ENCODE data around the gene NTN1.
A peak's percentile ranks its signal among the peaks of the same experiment; 100 is the strongest.

The NTN1 gene

DNA sequence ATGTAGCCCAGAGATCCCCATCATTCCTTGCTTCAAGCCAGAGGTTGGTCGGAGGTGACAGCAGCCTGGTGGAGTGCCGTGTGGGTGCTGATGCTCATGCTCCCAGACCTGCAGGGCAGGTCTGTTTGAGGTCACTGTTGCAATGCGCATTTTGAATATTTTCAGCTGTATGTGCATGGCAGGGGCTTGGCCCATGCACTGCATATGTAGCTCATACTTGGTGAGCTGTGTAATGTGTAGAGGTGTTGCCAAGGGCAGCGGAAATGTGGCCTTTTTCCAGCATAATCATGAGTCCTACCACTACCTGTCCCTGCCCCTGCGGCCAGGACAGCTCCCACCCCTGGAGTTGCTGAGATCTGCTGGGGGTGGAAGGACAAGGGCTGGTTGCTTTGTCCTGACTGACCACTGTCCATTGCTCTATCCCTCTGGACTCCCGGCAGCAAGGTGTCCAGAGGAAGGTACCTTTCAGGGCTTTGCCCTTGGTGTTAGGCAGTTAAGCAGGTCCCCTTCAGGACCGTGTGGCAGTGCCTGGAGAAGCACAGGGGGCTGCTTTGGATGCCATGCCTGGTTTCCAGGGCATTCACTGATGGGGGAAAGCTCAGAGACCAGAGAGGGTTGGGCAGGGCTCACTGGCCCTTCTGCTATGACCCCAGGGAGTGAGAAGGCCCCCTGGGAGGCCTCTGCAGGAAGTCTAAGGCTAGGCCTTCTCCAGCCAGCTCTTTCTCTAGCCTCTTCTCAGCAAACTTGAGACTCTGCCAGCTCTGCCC is 215.2 kb downstream of the NTN1 start:
- no peak for DNase-seq

DNA sequence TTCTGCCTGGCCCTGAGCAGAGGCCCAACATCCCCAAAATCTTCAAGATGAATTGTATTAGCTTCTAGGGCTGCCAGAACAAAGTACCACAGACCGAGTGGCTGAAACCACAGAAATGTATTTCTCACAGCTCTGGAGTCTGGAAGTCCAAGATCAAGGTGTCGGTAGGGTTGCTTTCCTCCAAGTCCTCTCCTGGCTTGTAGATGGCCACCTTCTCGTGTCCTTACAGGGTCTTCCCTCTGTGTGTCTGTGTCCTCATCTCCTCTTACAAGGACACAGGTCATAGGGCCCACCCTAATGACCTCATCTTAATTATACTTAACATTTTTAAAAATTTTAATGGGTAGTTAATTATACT is 215.7 kb downstream of the NTN1 start:
- DNase-seq: no peak

DNA sequence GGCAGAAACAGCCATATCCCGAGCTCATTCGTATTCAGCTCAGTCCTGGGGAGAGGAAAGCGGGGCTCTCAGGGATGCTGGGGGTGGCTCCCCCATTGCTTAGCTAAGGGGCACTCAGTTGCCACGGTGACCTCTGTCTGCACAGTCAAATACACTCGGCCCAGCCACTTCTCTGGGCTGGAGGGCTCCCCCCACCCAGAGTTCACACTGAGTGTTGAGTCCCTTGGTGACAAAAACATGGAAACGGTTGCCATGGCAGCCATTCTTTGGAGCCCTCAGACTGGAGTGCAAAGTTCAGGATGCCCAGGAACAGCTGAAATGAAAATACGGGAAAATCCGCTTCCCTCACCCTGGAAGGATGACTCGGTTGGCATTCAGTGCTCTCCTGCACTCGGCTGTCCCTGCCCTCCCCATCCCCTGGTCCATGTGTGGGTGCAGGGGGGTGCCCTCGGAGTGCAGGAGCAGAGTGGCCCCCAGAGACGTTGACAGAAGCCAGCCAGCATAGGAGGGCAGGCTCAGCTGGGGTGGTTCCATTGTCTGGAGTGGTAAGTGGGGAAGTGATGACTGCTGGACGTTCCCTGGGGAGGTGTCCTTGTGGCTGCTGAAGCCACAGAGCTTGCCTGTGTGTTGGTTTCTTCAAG is 216.5 kb downstream of the NTN1 start:
- no peak for DNase-seq

DNA sequence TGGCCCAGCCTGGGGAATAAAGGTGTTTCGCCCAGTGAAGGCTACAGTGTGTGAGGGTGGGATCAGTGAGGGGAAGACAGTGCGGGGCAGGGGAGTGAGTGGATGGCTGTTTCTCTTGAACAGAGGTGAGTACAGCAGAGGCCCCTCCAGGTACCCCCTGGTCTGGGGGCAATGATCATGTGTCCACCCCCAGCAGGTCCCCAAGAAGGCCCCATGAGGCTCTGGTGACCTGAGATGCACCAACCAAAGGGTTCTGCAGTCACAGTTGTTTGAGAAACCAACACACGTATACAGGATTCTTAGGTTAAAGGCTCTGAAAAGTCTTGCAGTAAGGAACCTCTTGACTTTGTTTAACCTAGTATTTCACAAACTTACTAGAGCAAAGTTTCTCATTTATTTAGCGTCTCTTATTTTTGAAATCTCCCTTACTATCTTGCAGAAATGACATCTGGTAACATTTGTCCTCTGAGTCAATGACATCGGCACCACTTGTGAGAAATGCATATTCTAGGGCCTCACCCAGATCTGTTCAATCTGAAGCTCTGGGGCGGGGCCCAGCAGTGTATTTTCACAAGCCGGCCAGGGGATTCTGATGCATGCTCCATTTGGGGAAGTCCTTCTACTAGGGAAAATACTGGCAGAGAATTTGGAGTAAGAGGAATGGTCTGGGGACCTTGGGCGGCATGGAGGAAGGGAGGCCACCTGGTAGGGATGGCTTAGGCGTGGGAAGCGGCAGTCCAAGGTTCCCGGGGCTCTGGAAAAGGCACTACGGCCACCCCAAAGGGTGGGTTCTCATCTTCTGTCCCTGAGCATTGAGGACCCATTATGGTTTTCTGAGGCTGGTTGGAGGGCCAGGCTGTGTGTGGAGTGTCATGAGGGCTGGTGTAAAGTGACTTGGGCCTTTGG is 217.3 kb downstream of the NTN1 start:
- no peak for DNase-seq

DNA sequence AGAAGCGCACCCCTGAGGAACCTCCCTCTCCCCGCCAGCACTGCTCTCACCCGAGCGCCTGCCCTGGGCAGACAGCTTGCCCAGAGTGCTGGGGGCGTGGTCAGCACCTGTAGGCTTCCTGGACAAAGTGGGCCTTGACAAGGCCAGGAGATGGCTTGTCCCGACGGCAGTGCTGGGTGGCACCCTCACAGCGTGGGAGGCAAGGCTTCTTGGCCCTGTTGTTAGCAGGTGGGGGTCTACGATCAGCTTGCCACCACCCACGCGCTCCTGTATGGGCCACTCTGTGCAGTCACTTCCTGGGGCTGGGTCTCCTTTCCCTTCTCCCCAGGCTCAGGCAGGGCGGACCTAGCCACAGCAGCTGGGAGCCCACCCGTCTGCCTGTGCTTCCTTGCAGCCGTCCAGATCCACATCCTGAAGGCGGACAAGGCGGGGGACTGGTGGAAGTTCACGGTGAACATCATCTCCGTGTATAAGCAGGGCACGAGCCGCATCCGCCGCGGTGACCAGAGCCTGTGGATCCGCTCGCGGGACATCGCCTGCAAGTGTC is 218.0 kb downstream of the NTN1 start:
- no peak for DNase-seq

DNA sequence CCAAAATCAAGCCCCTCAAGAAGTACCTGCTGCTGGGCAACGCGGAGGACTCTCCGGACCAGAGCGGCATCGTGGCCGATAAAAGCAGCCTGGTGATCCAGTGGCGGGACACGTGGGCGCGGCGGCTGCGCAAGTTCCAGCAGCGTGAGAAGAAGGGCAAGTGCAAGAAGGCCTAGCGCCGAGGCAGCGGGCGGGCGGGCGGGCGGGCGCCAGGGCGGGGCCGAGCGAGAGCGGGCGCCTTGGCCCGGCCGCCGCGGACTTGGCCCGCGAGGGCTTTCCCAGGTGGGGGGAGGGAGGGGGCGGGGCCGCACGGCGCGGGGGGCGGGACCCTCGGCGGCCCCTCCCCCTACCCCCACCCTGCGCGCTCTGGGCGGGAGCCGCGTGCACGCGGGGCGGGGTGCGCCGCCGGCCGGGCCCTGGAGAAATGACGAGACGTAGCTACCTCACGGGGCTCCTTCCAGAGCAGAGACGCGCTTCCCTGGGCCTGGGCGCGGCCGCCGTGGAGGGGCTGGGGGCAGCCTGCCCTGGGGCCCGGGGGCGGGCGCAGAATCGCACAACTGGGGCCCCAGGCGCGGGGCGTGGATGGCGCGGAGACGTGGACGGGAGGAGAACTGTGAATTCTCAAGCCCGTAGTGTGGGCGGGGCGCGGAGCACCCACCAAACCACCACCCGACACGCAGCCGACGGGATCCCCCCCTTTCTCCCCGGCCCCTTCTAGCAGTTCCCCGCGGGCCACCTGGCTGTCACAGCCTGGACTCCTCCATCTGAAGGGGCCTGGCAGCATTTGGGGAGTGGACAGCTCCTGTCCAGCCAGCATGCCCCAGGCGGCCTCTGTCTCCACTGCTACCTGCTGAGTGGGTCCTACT is 218.7 kb downstream of the NTN1 start:
- DNase-seq: peak; percentile 59

DNA sequence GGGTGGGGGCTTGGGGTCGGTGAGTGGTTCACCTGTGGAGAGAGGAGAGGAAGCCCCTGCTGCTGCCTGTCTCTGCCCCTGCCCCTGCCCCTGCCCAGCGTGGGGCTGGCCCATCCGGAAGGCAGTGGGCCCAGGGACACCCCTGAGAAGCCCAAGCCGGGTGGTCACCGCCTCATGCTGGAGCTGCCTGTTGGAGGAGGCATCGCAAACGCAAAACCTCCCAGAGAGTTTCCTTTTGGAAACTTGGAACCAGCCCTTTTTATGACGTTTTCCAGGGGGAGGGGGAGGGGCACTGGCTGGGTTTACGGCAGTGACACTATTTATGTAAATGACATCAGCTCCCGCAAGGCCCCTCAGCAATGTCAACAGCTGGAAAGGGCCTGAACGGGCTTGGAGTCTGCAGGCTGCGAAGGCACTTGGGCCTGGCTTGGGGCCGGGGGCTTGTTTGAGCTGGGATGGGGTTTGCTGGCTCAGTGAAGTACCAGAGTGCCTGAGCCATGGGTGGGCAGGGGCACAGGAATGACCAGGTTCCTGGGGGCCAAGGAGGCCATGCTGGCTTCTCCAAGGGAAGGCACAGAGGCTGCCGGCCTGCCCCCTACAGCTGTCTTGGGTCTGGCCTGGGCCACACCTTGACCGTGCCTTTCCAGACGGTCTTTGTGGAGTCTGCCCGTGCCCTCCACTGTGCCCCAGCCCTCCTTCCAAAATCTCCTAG is 219.5 kb downstream of the NTN1 start:
- DNase-seq: no peak

DNA sequence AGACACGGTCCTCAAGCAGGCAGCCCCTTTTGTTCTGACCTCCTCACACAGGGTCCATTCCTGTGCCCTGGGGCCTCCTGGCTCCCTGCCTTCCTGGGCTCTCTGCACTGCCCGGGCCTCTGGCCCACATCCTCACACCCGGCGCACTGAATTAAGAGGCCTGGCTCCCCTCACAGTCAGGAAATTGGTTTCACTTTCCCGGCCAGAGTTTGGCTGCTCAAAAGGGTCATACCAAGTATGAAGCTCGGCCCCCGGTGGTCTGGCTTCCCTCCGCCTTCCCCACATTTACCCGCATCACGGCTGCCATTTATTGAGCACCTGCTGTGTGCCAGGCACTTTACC is 220.0 kb downstream of the NTN1 start:
- no peak for DNase-seq

DNA sequence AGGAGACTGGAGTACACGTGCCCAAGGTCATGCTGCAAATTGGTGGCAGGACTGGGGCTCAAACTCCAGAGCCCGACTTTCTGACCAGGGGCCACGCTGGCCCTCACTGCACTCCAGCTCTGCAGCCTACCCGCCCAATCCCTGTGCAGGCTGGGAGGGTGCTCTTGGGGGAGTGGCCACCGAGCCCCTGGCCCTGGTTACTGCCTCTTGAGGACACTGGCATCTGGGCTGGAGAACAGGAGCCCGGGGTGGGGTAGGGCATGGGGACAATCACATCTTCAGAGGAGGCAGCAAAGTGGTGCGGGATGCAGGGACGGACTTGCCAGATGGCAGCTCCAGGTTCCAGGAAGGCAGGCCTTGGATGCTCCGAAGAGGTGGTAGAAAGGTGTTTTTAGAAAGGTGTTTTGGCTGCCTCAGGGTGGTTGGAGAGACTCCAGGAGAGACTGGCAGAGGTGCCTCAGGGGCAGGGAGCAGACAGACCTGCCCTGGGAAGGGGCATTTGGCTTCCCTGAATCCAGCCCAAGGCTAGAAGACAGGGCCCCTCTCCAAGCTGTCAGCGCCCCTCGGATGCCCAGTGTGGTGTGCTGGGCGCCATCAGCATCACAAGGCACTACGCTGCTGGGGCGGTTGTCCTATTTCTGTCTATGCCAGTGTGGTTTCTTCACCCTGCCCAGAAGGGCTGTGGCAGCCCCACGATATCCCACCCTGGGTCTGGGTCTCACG is 220.6 kb downstream of the NTN1 start:
- DNase-seq: no peak

DNA sequence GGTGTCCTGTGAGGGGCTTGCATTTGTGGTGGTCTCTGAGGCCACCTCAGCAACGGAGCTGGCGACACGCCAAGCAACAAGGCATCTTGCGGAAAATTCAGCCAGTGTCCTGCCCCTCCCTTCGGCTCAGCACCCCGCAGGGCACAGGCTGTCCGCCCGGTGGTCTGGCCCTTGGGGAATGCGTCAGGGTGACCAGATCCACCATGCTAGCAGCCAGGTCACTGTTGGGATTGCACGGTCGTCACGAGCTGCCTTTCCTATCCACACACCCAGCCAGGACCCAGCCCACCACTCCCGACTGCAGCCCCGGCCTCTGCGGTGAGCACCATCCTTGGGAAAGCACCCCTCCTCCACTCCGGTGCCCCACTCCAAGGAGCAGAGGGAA is 221.2 kb downstream of the NTN1 start:
- no peak for DNase-seq

DNA sequence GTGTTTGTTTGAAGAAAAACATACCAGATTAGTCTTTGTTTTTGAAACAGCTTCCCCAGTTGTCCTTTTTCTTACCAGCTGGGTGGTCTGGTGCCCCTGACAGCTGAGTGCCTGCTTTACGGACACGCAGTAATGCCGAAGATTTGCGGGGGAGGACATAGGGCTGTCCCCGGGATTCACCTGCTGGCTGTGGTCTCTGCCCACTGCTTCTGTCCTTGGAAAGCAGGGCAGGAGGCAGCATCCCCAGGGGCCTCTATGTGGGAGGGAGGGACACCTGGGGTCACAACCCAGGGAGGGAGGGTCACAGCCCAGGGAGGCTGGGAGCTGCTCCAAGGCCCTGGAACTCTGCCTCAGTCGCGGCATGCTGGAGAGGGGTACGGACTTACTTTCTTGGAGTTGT is 221.7 kb downstream of the NTN1 start:
- DNase-seq: no peak

DNA sequence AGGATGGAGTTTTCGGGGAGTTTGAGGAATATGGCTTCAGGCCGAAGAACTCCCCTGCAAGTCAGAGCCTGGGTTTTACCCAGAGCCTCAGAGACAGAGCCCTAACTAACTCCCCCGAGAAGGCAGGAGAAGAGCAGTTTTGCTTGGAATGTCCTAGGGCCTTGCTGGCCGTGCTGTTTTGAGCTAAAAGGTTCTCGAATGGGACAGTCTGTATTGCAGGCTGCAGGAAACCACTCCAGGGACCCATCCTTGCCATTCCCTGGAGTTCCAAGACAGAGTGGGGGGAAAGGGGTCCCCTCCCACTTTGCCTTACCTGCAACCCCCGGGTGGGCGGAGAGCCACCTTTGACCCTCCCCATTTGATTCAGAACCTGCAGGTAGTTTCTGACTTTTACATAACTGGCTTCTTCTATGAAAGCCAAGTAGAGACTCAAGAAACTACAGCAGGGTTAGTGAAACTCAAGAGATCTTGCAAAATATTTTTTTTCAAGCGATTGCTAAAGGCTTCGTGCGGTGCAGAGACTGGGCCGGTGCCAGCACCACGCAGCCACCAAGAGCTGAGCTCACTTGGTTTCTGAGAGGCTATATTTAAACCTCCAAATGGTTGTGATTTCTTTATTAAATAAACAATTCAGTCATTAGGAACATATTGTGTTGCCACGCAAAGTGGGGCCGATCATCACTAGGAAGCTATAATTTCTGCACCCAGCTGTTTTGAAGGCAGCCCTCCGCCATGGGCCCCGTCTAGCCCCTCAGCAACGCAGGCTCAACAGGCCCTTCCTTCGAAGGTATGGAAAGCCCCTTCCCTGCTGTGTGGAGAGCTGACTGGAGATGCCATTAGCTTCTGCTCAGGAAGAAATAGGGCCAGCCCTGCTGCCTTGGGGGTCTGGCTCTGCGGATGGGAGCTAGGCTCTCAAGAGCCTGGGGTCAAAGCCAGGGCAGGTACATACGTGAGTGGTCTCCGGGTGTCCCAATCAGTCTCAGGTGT is 223.0 kb downstream of the NTN1 start:
- DNase-seq: no peak

DNA sequence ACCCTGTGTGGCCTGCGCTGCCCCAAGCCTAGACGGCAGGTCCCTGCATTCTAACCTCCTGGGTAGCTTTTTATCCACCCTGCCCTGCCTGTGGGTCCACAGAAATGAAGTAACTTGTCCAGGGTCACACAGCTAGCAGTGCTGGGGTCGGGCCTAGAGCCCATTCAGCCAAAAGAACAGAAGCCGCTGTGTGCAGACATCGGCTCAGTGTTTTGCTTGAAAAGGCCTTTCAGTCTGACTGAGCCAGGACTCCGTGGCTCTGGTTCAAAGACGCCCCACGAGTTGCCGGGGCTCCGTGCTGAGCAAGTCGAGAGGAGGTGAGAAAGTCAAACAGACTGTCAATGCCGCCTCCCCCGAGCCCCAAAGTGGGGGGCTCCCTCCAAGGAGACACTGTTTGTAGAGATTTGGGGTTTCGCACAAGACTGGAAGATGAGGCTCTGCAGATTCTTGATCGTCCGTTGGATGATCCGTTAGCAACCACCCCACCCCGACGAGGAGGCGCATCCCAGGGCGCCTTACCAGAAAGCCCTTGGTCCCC is 226.2 kb downstream of the NTN1 start:
- no peak for DNase-seq

DNA sequence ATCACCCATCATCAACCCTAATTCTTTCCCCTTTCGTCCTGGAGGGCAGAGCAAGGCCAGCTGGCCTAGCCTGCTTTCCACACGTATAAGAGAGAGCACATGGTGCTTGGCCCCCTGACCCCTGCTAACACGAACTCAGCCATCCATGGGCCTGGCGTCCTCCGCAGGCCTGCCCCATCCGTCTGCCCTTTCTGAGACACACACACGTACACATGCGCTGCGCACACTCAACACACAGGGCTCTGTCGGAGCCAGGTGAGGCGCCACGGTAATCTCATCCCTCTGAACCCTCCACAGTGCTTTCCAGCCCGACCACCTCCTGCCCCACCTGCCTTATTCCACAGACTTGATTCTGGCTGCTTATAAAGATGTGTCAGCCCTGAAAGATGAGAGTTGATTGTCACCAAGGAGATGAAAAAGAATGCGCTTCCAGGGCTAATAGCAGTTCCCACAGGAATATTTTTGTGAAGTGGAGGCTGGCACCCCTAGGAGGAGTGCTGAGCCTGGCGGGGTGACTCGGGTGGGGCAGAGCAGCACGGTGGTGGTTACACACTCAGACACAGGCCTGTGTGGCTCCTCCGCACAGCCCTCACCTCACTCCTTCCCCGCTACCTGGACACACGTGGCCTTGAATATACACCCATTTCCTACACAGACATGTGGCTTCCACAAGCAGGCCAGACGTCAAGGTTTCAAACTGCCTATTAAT is 228.1 kb downstream of the NTN1 start:
- DNase-seq: no peak

DNA sequence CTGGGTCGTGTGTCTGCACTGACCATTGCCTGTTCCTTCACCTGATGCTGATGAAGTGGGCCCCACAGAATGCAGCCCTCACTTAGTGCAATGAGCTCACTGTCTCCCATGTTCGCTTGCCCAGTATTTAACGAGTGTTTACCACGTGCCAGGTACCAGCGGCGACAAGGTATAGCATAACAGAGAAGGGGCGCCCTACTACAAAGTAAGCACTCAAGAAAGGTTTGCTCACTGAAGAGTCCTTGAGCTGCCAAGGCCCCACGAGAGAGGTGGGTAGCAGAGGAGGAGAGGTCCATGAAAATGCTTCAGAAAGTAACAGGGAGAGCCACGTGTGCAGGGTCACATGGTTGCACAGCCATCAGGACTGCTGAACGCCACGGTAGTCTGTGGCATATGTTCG is 230.0 kb downstream of the NTN1 start:
- DNase-seq: no peak

DNA sequence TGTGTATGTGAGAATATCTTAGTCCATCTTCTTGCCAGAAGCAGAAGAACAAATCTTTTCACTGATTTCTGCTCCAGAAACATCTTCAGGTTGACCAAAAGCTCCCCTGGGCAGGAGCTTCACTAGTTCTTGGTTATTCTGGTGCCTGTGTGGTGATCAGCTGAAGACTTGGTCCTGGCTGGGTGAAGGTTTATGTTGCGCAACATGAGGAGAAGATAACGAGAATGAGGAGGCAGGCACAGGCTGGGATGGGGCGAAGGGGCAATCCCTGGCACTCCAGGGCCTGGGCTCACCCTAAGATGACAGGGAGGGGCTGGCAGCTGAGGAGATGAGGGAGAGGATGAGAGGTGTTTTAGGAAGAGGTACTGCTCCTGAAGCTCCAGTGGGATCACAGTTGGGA is 232.0 kb downstream of the NTN1 start:
- no peak for DNase-seq

DNA sequence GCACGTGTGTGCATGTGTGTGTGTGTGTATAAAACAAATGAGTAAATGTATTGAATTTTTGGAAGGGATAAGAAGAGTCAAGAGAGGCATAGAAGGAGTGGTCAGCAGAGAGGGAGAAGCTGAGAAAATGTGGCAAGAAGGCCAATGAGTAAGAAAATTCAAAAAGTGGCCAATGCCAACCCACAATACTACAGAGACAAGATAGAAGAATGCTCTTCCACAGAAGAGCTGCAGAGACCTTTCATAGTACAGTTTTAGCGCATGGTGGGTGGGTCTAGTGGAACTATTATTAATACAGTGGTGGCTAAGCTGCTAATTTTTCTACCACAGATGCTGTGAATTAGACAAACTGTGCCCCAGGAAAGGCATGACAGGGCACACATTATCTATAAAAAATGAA is 233.5 kb downstream of the NTN1 start:
- DNase-seq: no peak

DNA sequence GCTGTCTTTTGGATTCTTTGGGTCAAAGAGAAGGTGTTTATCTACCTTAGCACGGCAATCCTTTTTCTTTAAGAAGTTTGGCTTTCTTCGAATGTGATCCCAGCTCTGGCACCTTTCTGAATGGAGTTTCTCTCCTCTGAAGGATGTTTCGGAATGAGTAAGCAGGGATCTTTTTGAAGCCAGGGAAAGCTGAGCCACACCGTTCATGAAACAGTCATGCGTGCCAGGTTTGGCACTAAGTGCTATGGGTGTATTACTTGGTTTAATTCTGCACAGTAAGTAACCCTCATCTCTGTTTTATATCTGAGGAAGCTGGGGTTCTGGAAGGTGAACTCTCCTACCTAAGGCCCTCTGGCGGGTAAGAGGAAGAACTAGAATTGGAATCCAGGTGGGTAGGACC is 234.5 kb downstream of the NTN1 start:
- no peak for DNase-seq

DNA sequence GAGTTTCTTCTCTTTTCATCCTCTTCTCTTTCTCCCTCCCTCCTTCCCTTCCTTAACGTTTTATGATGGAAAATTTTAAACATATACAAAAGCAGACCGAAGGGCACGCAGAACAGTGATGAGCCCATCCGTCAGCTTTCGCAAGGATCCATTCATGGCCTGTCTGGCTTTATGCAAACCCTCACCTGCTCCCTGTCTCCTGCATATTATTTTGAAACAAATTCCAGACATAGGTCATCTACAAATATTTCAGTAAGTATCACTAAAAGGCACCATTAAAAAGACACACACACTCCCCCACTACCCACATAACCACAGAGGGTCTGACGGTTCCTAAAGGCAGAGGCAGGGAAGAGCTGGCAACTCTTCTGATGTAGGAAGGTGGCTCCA is 235.0 kb downstream of the NTN1 start:
- no peak for DNase-seq

Measured in activated CD4-positive, CD25-positive, alpha-beta regulatory T cell treated with anti-CD3 and anti-CD28 coated beads, Interleukin-2, amount 50 U/mL, for 72 hours (primary cell).